GM21526 (cell line): ENCODE data around the gene AKR7A2.
"Not testable (repeated sequence)": the region's sequence is repeated elsewhere in the genome, so short reads cannot be mapped to it uniquely, and the experiment has no call there.

Source experiments
- ATAC-seq: cut with Tn5 transposase; IDR thresholded peaks from one replicate; pipeline ENCODE4 v1.9.1; 2021; ENCODE audit warnings: moderate library complexity; ENCODE audit not compliant: unreplicated experiment, low FRiP score

AKR7A2 gene

GRCh38 chr1:19269427-19270342 lies 42.3 kb downstream of the AKR7A2 start:
- ATAC-seq = not testable (repeated sequence)

DNA sequence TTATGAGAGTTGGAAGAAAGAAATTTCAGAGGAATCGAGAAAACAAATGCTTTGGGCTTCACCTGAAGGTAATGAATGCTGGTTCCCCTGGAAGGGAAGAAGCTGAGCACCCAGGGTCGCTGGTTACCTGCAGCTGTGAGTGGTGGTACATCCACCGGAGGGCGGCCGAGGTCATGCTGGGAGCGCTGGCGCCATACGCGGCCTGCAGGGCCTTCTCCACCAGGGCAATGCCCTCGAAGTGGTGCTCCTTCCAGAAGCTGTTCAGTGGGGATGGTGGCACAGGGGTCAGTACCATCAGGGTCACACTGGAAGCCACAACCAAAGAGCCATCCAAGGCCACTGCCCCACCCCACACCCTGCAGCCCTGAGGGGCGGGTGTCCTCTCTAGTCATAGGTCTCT lies 43.5 kb downstream of the AKR7A2 start:
- no peak for ATAC-seq

DNA sequence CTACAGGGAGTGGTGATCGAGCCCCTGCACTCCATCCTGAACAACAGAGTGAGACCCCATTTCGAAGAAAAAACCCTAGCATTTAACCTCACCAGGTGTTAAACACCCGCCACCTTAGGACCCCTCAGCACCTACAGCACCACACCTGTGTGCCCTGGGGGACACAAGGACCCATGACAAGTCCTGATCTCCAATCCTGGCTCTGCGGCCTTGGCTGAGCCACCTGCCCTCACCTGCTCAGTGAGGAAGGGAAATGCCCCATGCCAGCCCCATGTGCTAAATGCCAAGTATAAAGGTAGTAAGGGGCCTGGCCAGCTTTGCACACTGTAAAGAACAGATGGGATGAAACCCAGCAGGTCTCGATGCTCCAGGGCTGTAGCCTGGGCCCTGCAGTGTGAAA lies 49.2 kb downstream of the AKR7A2 start:
- ATAC-seq = no peak

DNA sequence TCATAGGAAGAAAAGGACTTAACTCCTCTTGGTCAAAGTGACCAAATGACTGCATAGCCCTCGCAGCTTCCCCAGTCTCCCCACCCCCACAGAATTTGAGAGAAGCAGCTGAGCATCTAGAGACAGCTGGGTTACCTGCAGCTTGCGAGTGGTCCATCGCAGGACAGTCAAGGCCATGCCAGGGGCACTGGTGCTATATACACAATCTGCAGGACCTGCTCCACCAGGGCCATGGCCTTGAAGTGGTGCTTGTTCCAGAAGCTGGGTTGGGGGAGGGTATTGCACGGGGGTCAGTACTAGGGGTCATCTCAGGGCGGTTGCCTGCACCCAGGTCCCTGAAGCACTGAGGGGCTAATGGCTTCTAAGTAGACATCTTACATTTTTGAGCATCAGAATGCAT lies 49.9 kb downstream of the AKR7A2 start:
- no peak for ATAC-seq

- ATAC-seq = no peak
These were observed 51.5 kb downstream of the AKR7A2 start for GRCh38 chr1:19260211-19261138.

DNA sequence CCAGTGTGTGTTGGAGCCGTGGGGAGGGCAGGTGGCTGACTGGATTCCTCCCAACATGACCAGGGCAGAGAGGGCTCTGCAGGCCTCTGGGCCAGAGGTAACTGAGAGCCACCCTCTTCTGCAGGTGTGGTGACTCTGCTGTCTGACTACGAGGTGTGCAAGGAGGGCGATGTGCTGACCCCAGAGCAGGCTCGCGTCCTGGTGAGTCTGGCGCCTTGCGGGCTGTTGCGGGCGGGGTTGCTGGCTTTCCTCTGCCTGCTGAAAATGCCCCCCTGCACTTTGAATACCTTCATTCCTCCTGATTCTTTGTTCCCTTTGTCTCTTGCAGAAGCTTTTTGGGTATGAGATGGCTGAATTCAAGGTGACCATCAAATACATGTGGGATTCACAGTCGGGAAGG lies 53.6 kb downstream of the AKR7A2 start:
- ATAC-seq = no peak

GRCh38 chr1:19257178-19257914 lies 54.6 kb downstream of the AKR7A2 start:
- ATAC-seq = no peak

- ATAC-seq = not testable (repeated sequence)
These were observed 55.6 kb downstream of the AKR7A2 start for GRCh38 chr1:19256301-19256700.

- ATAC-seq = no peak
These were observed 56.7 kb downstream of the AKR7A2 start for GRCh38 chr1:19255288-19255687.

GRCh38 chr1:19254416-19254815 lies 57.5 kb downstream of the AKR7A2 start:
- no peak for ATAC-seq
